ENCODE measurements around the gene LTBP1. TPM values are rescaled to one million over a fixed set of nuclear protein-coding genes. Genes with fewer than 3 reads are reported as not detected.

Gene LTBP1
- total RNA-seq, 3 donors from 2014 or later = 13.3 to 18.7 (median 17.4) TPM

GRCh38 chr2:33059471-33060156 lies 112.9 kb downstream of the LTBP1 start:
- intact Hi-C loops (cut with DNase I; ENCODE audit: low total_unique reads) = no loop called here
- H3K4me3 ChIP-seq = no peak overlapping the region
- TF ChIP-seq POLR2A (IDR thresholded peaks at IDR 0.05) = no peak
- no peak for TF ChIP-seq POLR2AphosphoS5 (IDR thresholded peaks at IDR 0.05)
- TF ChIP-seq CTCF (IDR thresholded peaks at IDR 0.05) = no peak
- no peaks in the 10 kb centered on the region for H3K9me3 ChIP-seq
- no peaks in the 10 kb centered on the region for H3K4me1 ChIP-seq
- DNase-seq (ENCODE audit: low spot score in 2 of 2) = no peak
- no peak overlapping the region for H3K27ac ChIP-seq
- H3K36me3 ChIP-seq = no peaks in the 10 kb centered on the region
- H3K27me3 ChIP-seq = no peaks in the 10 kb centered on the region

- no peak overlapping the region for H3K27ac ChIP-seq
- H3K4me1 ChIP-seq = no peaks in the 10 kb centered on the region
- H3K36me3 ChIP-seq = no peaks in the 10 kb centered on the region
- no peak for DNase-seq (ENCODE audit: low spot score in 2 of 2)
- intact Hi-C loops (cut with DNase I; ENCODE audit: low total_unique reads) = no loop called here
- H3K9me3 ChIP-seq = no peaks in the 10 kb centered on the region
- TF ChIP-seq CTCF (IDR thresholded peaks at IDR 0.05) = no peak
- TF ChIP-seq POLR2A (IDR thresholded peaks at IDR 0.05) = no peak
- TF ChIP-seq POLR2AphosphoS5 (IDR thresholded peaks at IDR 0.05) = no peak
- no peaks in the 10 kb centered on the region for H3K27me3 ChIP-seq
- H3K4me3 ChIP-seq = no peak overlapping the region
Observed at GRCh38 chr2:33060405-33060804, 113.7 kb downstream of the LTBP1 start.

GRCh38 chr2:33062665-33063250 lies 116.0 kb downstream of the LTBP1 start:
- no peaks in the 10 kb centered on the region for H3K36me3 ChIP-seq
- intact Hi-C loops (cut with DNase I; ENCODE audit: low total_unique reads) = no loop called here
- TF ChIP-seq POLR2AphosphoS5 (IDR thresholded peaks at IDR 0.05) (no peak), POLR2A (IDR thresholded peaks at IDR 0.05) (no peak), CTCF (IDR thresholded peaks at IDR 0.05) (no peak)
- DNase-seq (ENCODE audit: low spot score in 2 of 2) = no peak
- H3K9me3 ChIP-seq = no peaks in the 10 kb centered on the region
- no peak overlapping the region for H3K4me3 ChIP-seq
- no peak overlapping the region for H3K27ac ChIP-seq
- H3K27me3 ChIP-seq = no peaks in the 10 kb centered on the region
- H3K4me1 ChIP-seq = no peaks in the 10 kb centered on the region

- intact Hi-C loops (cut with DNase I; ENCODE audit: low total_unique reads) = no loop called here
- DNase-seq (ENCODE audit: low spot score in 2 of 2) = no peak
- Histone ChIP-seq H3K27ac (no peak overlapping the region), H3K4me1 (peaks cover 0 to under 1% of the 10 kb centered on the region in 2 donors), H3K36me3 (no peaks in the 10 kb centered on the region), H3K9me3 (no peaks in the 10 kb centered on the region), H3K4me3 (no peak overlapping the region), H3K27me3 (no peaks in the 10 kb centered on the region)
- TF ChIP-seq POLR2A (IDR thresholded peaks at IDR 0.05) = no peak
- no peak for TF ChIP-seq CTCF (IDR thresholded peaks at IDR 0.05)
- no peak for TF ChIP-seq POLR2AphosphoS5 (IDR thresholded peaks at IDR 0.05)
Observed at GRCh38 chr2:33064349-33064801, 117.6 kb downstream of the LTBP1 start.

- no peaks in the 10 kb centered on the region for H3K9me3 ChIP-seq
- DNase-seq (ENCODE audit: low spot score in 2 of 2) = no peak
- H3K4me3 ChIP-seq = no peak overlapping the region
- H3K27me3 ChIP-seq = no peaks in the 10 kb centered on the region
- intact Hi-C loops (cut with DNase I; ENCODE audit: low total_unique reads) = no loop called here
- TF ChIP-seq POLR2AphosphoS5 (IDR thresholded peaks at IDR 0.05) (no peak), POLR2A (IDR thresholded peaks at IDR 0.05) (no peak), CTCF (IDR thresholded peaks at IDR 0.05) (no peak)
- H3K27ac ChIP-seq = no peak overlapping the region
- peaks cover 0 to 6% of the 10 kb centered on the region in 2 donors for H3K4me1 ChIP-seq
- H3K36me3 ChIP-seq = no peaks in the 10 kb centered on the region
Observed at GRCh38 chr2:33067598-33067997, 120.8 kb downstream of the LTBP1 start.

All from breast epithelium (tissue), 4 donors.